GM21717 (cell line): ENCODE measurements around the gene POMP.

Source experiments
- ATAC-seq: cut with Tn5 transposase; IDR thresholded peaks from one replicate; pipeline ENCODE4 v1.9.1; 2021; ENCODE audit warnings: mild to moderate bottlenecking, moderate library complexity; ENCODE audit not compliant: unreplicated experiment

The POMP gene

GRCh38 chr13:28658796-28659620 is at the start of gene POMP:
Gene POMP (plus strand): TSS chr13:28659130. CDS start chr13:28659185, 55 bp downstream.
- peak; percentile 77 for ATAC-seq

- ATAC-seq = no peak
Measured at GRCh38 chr13:28609381-28609780, 49.5 kb upstream of the POMP start.

GRCh38 chr13:28609926-28610325 is 49.0 kb upstream of the POMP start:
- ATAC-seq = no peak

- ATAC-seq = no peak
Measured at GRCh38 chr13:28610996-28611395, 47.9 kb upstream of the POMP start.

GRCh38 chr13:28611654-28612131 is 47.2 kb upstream of the POMP start:
- ATAC-seq = no peak

- ATAC-seq = no peak
Measured at GRCh38 chr13:28613562-28613961, 45.4 kb upstream of the POMP start.

- no peak for ATAC-seq
Measured at GRCh38 chr13:28615916-28616446, 42.9 kb upstream of the POMP start.

- ATAC-seq = no peak
Measured at GRCh38 chr13:28618230-28618994, 40.5 kb upstream of the POMP start.

GRCh38 chr13:28620011-28620830 is 38.7 kb upstream of the POMP start:
- ATAC-seq = no peak

GRCh38 chr13:28621449-28621848 is 37.5 kb upstream of the POMP start:
- no peak for ATAC-seq

- no peak for ATAC-seq
Measured at GRCh38 chr13:28622286-28622685, 36.6 kb upstream of the POMP start.

- no peak for ATAC-seq
Measured at GRCh38 chr13:28623782-28624706, 34.9 kb upstream of the POMP start.

GRCh38 chr13:28624707-28625432 is 34.1 kb upstream of the POMP start:
- no peak for ATAC-seq

GRCh38 chr13:28626266-28626665 is 32.7 kb upstream of the POMP start:
- no peak for ATAC-seq

- ATAC-seq = no peak
Measured at GRCh38 chr13:28628241-28628640, 30.7 kb upstream of the POMP start.

GRCh38 chr13:28630869-28631268 is 28.1 kb upstream of the POMP start:
- no peak for ATAC-seq

GRCh38 chr13:28631801-28632200 is 27.1 kb upstream of the POMP start:
- ATAC-seq = no peak

GRCh38 chr13:28636069-28636468 is 22.9 kb upstream of the POMP start:
- no peak for ATAC-seq

- ATAC-seq = peak; percentile 40
Measured at GRCh38 chr13:28636677-28637317, 22.1 kb upstream of the POMP start.
